HT-29 (cell line): Measurements from ENCODE around the gene HTR7. TPM values are rescaled to one million over a fixed set of nuclear protein-coding genes. Genes with fewer than 3 reads are reported as not detected.

Source experiments
- DNase-seq: peaks from one replicate; pipeline ENCODE4 v3.0.0-alpha.2; 2015; ENCODE audit warnings: low spot score
- small RNA-seq: library from RNA; depleted of rRNA; stranded (forward); fragments of <200 nt; gene quantifications from one replicate; pipeline ENCODE3, GENCODE V24; 2014
- total RNA-seq: library from RNA; depleted of rRNA; stranded (reverse); fragments of >200 nt; shearing (Covaris generic); gene quantifications from 2 replicates; pipeline ENCODE4 v1.2.3, GENCODE V29; 2014; rRNA removed

HTR7 gene
- total RNA-seq, 1 experiment from 2014 or later, result not detected

GRCh38 chr10:90740265-90740664, 117.6 kb downstream of the HTR7 start:
- no peak for DNase-seq

DNA sequence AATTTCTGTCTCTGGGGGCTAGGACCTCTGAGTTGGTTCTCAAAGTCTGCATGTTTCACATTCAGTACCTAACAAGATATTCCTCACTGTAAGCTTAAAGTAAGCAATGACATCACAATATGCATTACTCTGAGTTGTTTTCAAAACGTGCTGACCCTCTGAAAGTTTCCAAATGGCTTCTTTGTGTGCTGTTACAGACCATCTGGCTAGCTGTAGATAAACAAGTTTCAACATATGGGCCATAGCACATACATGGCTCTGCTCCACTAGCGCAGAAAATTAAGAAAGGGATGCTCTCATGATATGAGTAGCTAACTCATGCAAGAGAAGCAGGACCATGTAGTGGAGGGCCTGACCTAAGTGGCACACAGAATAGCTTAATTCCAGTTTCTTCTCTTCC, 119.0 kb downstream of the HTR7 start:
- DNase-seq, result no peak

DNA sequence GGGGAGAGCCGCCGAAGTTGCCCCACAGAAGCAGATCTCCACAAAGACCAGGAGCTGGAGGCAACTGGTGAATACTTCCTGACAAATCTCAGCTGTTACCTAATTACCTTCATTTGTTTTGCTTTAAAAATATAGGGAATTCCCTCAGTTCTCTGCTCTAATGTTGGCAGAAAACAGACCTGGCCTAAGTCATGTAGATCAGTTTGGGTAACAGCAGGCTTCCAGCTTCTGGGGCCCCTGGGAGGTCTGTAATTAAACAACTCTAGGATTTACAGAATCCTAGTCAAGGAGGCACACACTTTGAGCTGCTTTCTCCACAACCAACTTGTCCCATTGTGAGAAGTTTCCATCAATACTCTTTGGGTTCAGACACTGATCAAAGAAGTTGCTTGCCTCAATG, 123.4 kb downstream of the HTR7 start:
- DNase-seq, result no peak

DNA sequence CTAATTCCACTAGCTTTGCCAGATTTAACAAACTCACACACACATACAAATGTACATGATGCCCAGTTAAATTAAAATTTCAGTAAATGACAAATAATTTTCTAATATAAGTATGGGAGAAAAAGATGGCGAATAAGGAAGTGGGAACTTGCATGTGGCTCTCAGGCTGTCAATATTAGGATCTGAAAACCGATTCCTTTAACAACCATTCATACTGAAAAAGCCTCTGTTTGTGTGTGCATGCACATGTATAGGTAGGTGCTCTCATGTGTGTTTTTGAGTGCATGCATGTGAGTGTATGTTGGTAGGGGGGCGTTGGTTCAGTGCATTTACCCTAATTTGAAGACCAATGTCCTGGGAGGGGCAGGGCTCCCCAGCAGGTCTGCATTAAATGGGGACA, 125.3 kb downstream of the HTR7 start:
- no peak for DNase-seq

- no peak for DNase-seq
Observed at GRCh38 chr10:90723416-90724068, 134.3 kb downstream of the HTR7 start.

DNA sequence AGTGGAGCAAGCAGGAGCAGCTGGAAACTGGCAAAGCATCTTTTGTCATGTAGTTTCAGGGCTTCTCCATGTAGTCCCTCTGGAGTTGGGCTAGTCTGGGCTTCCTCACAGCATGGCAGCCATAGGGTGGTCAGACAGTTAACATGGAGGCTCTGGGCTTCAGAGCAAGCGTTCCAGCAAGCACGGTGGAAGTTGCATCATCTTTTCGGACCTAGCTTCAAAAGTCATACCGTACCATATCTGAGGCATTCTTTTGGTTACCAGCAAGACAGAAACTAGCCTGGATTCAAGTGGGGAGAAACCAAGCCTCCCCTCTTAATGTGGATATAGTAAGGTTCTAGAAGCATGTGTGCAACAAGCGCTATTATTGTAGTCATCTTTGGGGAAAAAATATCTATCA, 135.0 kb downstream of the HTR7 start:
- DNase-seq, result no peak

- DNase-seq, result peak; percentile 21
Observed at GRCh38 chr10:90718182-90718581, 139.7 kb downstream of the HTR7 start.

DNA sequence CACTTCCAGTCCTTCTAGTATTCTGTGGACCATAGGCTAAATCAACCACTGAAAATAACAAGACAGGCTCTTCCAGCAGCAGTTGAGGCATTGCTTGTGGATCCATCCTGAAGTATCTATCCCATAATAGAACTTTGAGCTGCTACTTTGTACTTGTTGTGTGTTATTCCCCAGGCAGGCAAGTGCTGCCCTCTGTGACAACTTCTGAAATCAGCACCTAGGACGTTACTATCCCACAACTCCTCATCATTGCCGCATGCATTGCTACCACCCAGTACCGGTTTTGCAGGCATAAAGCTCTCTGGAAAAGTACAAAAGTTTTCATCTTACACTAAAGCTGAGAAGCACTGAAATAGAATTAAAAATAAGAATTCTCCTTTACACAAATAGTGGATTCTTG, 145.3 kb downstream of the HTR7 start:
- DNase-seq, result no peak

GRCh38 chr10:90709727-90710126, 148.1 kb downstream of the HTR7 start:
- DNase-seq, result no peak

DNA sequence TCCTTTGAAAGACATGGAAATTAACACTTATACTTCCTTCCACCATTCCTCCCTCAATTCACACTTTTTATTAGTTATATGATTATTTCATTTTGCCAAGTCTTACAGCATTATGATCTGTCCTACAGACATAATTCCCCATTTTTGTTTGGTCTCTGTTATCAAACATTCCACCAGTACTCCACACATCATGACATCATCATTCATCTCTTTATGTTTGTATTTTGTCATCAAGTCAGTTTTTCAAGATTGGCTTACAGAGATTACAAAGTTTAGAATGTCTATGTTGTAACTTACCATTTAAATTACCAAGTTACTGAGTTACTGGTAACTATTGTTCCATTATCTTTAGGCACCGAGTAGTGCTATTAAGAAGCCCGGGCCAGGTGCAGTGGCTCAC, 150.2 kb downstream of the HTR7 start:
- DNase-seq, result no peak

GRCh38 chr10:90701428-90701827, 156.4 kb downstream of the HTR7 start:
- DNase-seq, result no peak

DNA sequence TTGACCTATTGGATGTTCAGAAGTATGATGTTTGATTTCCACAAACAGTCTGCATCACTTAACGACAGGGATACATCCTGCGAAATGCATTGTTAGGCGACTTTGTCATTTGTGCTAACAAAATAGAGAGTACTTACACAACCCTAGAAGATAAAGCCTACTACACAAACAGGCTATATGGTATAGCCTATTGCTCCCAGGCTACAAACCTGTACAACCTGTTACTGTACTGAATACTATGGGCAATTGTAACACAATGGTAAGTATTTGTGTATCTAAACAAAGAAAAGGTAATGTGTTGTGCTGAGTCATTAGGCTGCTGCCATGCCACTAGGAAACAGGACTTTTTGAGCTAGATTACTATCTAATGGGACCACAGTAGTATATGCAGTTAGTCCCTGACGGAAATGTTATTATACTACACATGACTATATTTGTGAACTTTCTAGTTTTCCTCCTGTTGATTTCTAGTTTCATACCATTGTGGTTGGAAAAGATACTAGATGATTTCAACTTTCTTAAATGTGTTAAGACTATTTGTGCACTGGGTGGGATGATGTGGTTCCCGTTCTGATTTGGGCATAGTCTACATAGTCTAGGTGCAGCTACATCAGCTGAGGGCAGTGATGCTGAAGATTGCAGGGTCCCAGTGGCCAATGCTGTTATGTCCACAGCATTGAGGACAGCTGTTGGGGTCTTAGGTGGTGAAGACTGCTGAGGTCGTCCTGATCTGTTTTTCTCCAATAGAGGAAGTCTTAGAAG, 161.7 kb downstream of the HTR7 start:
- no peak for DNase-seq

Small RNA genes within 50 kb of the gene (small RNA-seq; reads per million reads assigned to genes)
- not detected for gene RF00019

Other genes starting within 250 kb of the HTR7 start
- gene RPP30, start 13.9 kb upstream of the HTR7 start, total RNA-seq, result 21.1 and 21.2 TPM in 2 replicates
- 0.08 TPM in 1 of 2 replicates, not detected in the other for gene ANKRD1, start 63.0 kb upstream of the HTR7 start, total RNA-seq